ENCODE measurements around the gene SLC27A2.

DNA sequence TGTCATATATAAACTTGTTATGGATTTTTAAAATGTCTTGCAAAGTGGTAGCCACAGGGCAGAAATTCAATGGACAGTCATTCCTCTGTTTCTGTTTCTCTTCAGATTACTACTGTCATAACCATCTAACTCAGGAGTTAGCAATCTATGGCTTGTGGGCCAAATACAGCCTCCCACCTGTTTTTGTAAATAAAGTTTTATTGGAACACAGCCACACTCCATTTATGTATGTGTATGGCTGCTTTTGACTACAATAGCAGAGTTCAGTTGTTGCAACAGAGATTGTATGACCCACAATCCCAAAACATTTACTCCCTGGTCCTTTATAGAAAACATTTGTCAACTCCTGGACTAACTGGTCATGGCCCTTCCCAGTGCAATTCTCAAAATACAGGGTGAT is 20.0 kb downstream of the SLC27A2 start:
- no peak for TF ChIP-seq CTCF (IDR thresholded peaks at IDR 0.05 in 4 of 5, conservative IDR thresholded peaks at IDR 0.05 in 1 of 5)
- TF ChIP-seq POLR2A (IDR thresholded peaks at IDR 0.05), result no peak
